PFSK-1 (cell line): ENCODE measurements around the gene TBC1D17.

ENCODE experiments used
- FOXP2 ChIP-seq: optimal IDR thresholded peaks from 2 replicates; pipeline ENCODE3; 2011; ENCODE audit warnings: borderline replicate concordance, control low read depth, inconsistent platforms; ENCODE audit not compliant: insufficient read depth; ENCODE audit errors: extremely low read length, extremely low read depth
- POLR2AphosphoS5 ChIP-seq: IDR thresholded peaks from 2 replicates; pipeline ENCODE4 v1.6.1; 2012; ENCODE audit warnings: low read depth, mild to moderate bottlenecking, control low read depth, low read length, moderate library complexity
- SIN3A ChIP-seq: IDR thresholded peaks from 2 replicates; pipeline ENCODE4 v1.6.1; 2012; ENCODE audit warnings: mild to moderate bottlenecking, low read length, moderate library complexity, borderline replicate concordance; ENCODE audit not compliant: insufficient read depth
- TF ChIP-seq, protein P1 (sequence below), 2 experiments: IDR thresholded peaks; 2 replicates each; pipeline versions ENCODE4 v1.6.1 to v1.8.0; 2011 to 2012; ENCODE audit warnings: low read depth in 2 of 2, low read length in 2 of 2, control low read depth in 1 of 2, inconsistent platforms in 1 of 2, mild to moderate bottlenecking in 1 of 2, moderate library complexity in 1 of 2; ENCODE audit not compliant: insufficient read depth in 1 of 2

GRCh38 chr19:49920624-49921363 is 43.3 kb downstream of the TBC1D17 start:
- TF ChIP-seq POLR2AphosphoS5 (no peak), SIN3A (no peak), FOXP2 (no peak)
- TF ChIP-seq, protein P1, sequence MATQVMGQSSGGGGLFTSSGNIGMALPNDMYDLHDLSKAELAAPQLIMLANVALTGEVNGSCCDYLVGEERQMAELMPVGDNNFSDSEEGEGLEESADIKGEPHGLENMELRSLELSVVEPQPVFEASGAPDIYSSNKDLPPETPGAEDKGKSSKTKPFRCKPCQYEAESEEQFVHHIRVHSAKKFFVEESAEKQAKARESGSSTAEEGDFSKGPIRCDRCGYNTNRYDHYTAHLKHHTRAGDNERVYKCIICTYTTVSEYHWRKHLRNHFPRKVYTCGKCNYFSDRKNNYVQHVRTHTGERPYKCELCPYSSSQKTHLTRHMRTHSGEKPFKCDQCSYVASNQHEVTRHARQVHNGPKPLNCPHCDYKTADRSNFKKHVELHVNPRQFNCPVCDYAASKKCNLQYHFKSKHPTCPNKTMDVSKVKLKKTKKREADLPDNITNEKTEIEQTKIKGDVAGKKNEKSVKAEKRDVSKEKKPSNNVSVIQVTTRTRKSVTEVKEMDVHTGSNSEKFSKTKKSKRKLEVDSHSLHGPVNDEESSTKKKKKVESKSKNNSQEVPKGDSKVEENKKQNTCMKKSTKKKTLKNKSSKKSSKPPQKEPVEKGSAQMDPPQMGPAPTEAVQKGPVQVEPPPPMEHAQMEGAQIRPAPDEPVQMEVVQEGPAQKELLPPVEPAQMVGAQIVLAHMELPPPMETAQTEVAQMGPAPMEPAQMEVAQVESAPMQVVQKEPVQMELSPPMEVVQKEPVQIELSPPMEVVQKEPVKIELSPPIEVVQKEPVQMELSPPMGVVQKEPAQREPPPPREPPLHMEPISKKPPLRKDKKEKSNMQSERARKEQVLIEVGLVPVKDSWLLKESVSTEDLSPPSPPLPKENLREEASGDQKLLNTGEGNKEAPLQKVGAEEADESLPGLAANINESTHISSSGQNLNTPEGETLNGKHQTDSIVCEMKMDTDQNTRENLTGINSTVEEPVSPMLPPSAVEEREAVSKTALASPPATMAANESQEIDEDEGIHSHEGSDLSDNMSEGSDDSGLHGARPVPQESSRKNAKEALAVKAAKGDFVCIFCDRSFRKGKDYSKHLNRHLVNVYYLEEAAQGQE (IDR thresholded peaks at IDR 0.05; ENCODE audit: insufficient read depth in 1 of 2, low read depth in 2 of 2, low read length in 2 of 2), result no peak
